Esophagus squamous epithelium (tissue), 5 donors: ENCODE measurements around the gene NEDD4L. TPM values are rescaled to one million over a fixed set of nuclear protein-coding genes. Genes with fewer than 3 reads are reported as not detected.
A peak's percentile ranks its signal among the peaks of the same experiment; 100 is the strongest.

Experiments
- DNase-seq: peaks from one replicate; lab custom pipeline; 2025; lab: John Stamatoyannopoulos, UW
- H3K27ac ChIP-seq, 4 donors: fragments of 200-600 bp; sonication (generic); one replicate each; pipeline ENCODE4 v1.5.1; 2016 to 2019; ENCODE audit warnings: mild to moderate bottlenecking in 1 of 4
- H3K27me3 ChIP-seq, 4 donors: fragments of 200-600 bp; sonication (generic); 1 replicate in 3 of 4; 2 replicates in 1 of 4; pipeline versions ENCODE4 v1.5.1 to v1.6.0; 2017 to 2021; ENCODE audit warnings: antibody characterized with exemption in 1 of 4
- H3K36me3 ChIP-seq, 3 donors: fragments of 200-600 bp; sonication (generic); one replicate each; pipeline ENCODE4 v1.5.1; 2016 to 2019
- H3K4me1 ChIP-seq, 3 donors: fragments of 200-600 bp; sonication (generic); one replicate each; pipeline ENCODE4 v1.5.1; 2017 to 2019
- H3K4me3 ChIP-seq, 4 donors: fragments of 200-600 bp; sonication (generic); 1 replicate in 3 of 4; 2 replicates in 1 of 4; pipeline ENCODE4 v1.5.1; 2016 to 2019; ENCODE audit warnings: mild to moderate bottlenecking in 2 of 4, moderate library complexity in 1 of 4
- H3K9me3 ChIP-seq, 3 donors: fragments of 200-600 bp; sonication (generic); one replicate each; pipeline ENCODE4 v1.5.1; 2016 to 2019
- POLR2A ChIP-seq, 4 donors: fragments of 450-650 bp; IDR thresholded peaks; one replicate each; pipeline ENCODE4 v1.6.1; 2017; ENCODE audit warnings: antibody characterized with exemption in 4 of 4, mild to moderate bottlenecking in 4 of 4, moderate library complexity in 3 of 4
- WGBS, 2 donors: methylation state at CpG; one replicate each; pipeline ENCODE4 v1.1.5; 2018; 5-methylcytosine and 5-hydroxymethylcytosine counted together
- intact Hi-C: fragments of 100-400 bp; cut with DNase I; formaldehyde crosslinking; loops from one replicate; pipeline ENCODE4 v1.15.0; 2022
- total RNA-seq, 4 donors: library from RNA; depleted of rRNA; stranded (reverse); fragments of >200 nt; gene quantifications; one replicate each; pipeline ENCODE4 v1.1.0, GENCODE V29; 2016
- TF ChIP-seq, protein P1 (sequence below), 6 experiments: fragments of 450-650 bp in 4 of 6; fragments of 200-600 bp in 2 of 6; sonication (generic) in 2 of 6; IDR thresholded peaks; one replicate each; pipeline ENCODE4 v1.5.1; 2016 to 2019; ENCODE audit warnings: antibody characterized with exemption in 6 of 6, mild to moderate bottlenecking in 4 of 6, moderate library complexity in 4 of 6
- donor health status: DM: yes; HTN: yes; CAD: no.

Gene NEDD4L
- total RNA-seq, 4 donors from 2014 or later, result 17.0 to 27.6 (median 21.9) TPM

DNA sequence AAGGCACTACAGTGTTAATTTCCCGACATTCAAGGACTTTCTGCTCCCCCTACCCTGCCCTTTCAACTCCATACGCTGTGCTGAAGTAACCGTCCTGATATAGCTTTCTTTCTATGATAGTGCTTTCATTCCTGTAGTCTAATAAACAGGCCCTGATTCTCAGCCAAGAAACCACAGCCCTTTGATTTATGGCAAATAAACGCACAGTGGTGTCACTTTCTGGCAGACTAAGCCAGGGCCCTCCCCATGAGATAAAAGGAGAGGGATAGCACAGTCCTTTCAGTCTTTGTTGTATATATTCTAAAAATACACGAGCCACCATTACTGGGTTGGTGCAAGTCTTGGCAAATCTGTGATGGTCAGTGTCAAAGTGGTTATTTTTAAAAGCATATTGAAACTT lies 293.7 kb downstream of the NEDD4L start:
- no peak overlapping the region for H3K4me3 ChIP-seq
- H3K36me3 ChIP-seq, result peaks cover 0 to 15% (median 0%) of the 10 kb centered on the region in 3 donors
- 63 to 66% methylated on average over 5 of the region's 5 CpGs for WGBS, 2 donors
- DNase-seq, result no peak
- no peak for TF ChIP-seq POLR2A (IDR thresholded peaks at IDR 0.05)
- TF ChIP-seq, protein P1, sequence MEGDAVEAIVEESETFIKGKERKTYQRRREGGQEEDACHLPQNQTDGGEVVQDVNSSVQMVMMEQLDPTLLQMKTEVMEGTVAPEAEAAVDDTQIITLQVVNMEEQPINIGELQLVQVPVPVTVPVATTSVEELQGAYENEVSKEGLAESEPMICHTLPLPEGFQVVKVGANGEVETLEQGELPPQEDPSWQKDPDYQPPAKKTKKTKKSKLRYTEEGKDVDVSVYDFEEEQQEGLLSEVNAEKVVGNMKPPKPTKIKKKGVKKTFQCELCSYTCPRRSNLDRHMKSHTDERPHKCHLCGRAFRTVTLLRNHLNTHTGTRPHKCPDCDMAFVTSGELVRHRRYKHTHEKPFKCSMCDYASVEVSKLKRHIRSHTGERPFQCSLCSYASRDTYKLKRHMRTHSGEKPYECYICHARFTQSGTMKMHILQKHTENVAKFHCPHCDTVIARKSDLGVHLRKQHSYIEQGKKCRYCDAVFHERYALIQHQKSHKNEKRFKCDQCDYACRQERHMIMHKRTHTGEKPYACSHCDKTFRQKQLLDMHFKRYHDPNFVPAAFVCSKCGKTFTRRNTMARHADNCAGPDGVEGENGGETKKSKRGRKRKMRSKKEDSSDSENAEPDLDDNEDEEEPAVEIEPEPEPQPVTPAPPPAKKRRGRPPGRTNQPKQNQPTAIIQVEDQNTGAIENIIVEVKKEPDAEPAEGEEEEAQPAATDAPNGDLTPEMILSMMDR (IDR thresholded peaks at IDR 0.05), result no peak
- no peaks in the 10 kb centered on the region for H3K27me3 ChIP-seq
- intact Hi-C loops, result no loop called here
- peak overlapping the region in 1 of 4 donors; percentile 56 for H3K27ac ChIP-seq
- H3K4me1 ChIP-seq, result peaks cover 0 to 19% (median 8%) of the 10 kb centered on the region in 3 donors
- no peaks in the 10 kb centered on the region for H3K9me3 ChIP-seq

DNA sequence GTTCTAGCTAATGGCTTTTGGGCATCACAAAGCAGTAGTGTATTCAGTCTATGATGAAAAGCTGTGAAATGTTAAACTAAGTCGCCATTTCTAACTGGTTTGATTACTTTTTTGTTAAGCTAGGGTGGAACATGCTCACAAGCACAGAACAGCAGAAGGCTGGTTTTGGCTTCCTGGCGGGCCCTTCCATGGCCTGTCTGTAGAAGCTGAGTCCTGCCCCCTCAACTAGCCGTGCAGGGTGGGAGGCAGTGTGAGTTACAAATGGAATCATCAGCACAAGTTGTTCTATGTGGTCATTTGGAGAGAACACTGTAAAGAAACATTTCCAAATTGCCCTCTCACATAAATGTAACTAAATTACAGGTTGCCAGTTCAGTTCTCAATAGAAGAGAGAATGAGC lies 294.1 kb downstream of the NEDD4L start:
- TF ChIP-seq POLR2A (IDR thresholded peaks at IDR 0.05), result no peak
- peak overlapping the region in 2 of 4 donors; percentile 29 to 56 for H3K27ac ChIP-seq
- 58 to 88% methylated on average over 2 to 3 of the region's 3 CpGs for WGBS, 2 donors
- no peaks in the 10 kb centered on the region for H3K27me3 ChIP-seq
- peaks cover 0 to 19% (median 0%) of the 10 kb centered on the region in 3 donors for H3K36me3 ChIP-seq
- intact Hi-C loops, result no loop called here
- no peaks in the 10 kb centered on the region for H3K9me3 ChIP-seq
- peaks cover 0 to 19% (median 8%) of the 10 kb centered on the region in 3 donors for H3K4me1 ChIP-seq
- H3K4me3 ChIP-seq, result no peak overlapping the region
- DNase-seq, result no peak

DNA sequence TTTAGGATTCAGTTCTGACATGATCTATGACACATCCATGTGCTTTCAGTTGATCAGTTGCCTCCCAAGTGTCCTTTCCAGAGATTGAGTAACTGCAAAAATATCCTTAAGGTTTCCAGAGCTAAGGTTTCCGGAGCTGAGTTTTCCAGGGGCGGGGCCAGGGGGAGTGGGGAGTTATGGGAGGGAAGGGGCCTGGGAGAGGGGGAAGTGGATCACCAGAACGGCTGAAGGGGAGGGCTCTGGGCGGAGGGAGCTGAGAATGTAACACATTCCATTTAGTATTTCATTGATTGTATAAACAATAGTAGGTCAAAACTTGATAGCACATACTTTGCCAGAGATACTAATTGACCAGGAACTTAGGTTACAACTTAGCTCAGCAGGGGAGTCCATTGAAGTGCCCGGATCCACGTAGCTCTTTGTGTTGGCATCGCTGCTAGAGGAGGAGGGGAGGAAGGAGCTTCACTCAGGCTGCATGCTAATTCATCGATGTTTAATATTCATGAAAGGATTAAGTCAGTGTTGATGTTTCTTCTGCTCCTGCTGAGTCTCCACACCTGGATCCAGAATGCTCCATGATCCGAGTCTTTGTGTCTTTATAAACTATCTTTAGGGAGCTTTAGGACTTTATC lies 295.1 kb downstream of the NEDD4L start:
- no peak for DNase-seq
- H3K36me3 ChIP-seq, result peaks cover 0 to 15% (median 0%) of the 10 kb centered on the region in 3 donors
- no peak overlapping the region for H3K4me3 ChIP-seq
- no peak for TF ChIP-seq POLR2A (IDR thresholded peaks at IDR 0.05)
- TF ChIP-seq, protein P1 (IDR thresholded peaks at IDR 0.05), result no peak
- intact Hi-C loops, result no loop called here
- H3K4me1 ChIP-seq, result peaks cover 0 to 19% (median 8%) of the 10 kb centered on the region in 3 donors
- WGBS, 2 donors, result 51 to 62% methylated on average over 9 of the region's 9 CpGs
- no peaks in the 10 kb centered on the region for H3K9me3 ChIP-seq
- H3K27ac ChIP-seq, result no peak overlapping the region
- no peaks in the 10 kb centered on the region for H3K27me3 ChIP-seq

DNA sequence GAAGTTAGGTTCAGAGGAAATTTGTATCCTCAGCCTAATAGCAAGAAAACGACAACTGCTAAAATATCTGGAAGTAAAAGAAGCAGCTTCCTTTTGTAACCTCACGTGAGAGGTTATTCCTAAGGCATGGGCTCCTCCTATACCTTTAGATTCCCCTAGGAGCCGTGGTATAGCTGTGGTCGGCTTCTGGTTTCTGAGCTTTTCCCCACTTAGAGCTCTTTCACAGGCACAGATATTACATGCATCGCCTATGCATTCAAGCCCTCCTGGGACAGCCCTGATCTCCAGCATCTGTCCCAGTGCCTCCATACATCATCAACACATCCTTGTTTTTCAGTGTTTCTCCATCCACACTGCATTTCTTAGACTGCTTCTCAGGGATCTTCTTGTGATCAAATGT lies 295.9 kb downstream of the NEDD4L start:
- intact Hi-C loops, result no loop called here
- WGBS, 2 donors, result 83 to 94% methylated on average over 5 of the region's 5 CpGs
- no peak for TF ChIP-seq POLR2A (IDR thresholded peaks at IDR 0.05)
- TF ChIP-seq, protein P1 (IDR thresholded peaks at IDR 0.05), result no peak
- H3K9me3 ChIP-seq, result no peaks in the 10 kb centered on the region
- DNase-seq, result no peak
- H3K4me1 ChIP-seq, result peaks cover 0 to 19% (median 8%) of the 10 kb centered on the region in 3 donors
- H3K36me3 ChIP-seq, result peaks cover 0 to 13% (median 0%) of the 10 kb centered on the region in 3 donors
- H3K27me3 ChIP-seq, result no peaks in the 10 kb centered on the region
- H3K27ac ChIP-seq, result no peak overlapping the region
- H3K4me3 ChIP-seq, result no peak overlapping the region

DNA sequence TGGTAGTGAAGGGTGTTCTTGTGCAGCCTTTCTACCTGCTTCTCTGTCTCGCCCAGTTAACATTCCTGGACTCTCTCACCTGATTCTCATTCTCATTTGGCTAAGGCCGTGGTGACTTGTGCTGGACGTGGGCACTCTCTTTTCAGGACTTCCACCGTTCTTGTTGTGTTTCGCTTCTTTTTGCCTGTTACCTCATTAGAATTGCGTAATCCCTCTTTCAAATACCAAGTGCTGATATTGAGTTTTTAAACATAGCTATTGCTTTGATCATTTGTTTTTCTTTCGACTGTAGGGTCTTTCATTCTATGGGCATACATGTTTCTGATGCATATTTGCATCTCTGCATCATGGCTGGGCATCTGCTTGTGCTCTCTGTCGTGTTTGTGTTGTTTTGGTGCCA lies 297.9 kb downstream of the NEDD4L start:
- no peak for DNase-seq
- 72 to 74% methylated on average over 8 of the region's 8 CpGs for WGBS, 2 donors
- H3K9me3 ChIP-seq, result no peaks in the 10 kb centered on the region
- peaks cover 0 to 19% (median 8%) of the 10 kb centered on the region in 3 donors for H3K4me1 ChIP-seq
- H3K36me3 ChIP-seq, result peaks cover 0 to 8% (median 0%) of the 10 kb centered on the region in 3 donors
- H3K4me3 ChIP-seq, result no peak overlapping the region
- intact Hi-C loops, result no loop called here
- no peak overlapping the region for H3K27ac ChIP-seq
- TF ChIP-seq, protein P1 (IDR thresholded peaks at IDR 0.05), result no peak
- no peak for TF ChIP-seq POLR2A (IDR thresholded peaks at IDR 0.05)
- H3K27me3 ChIP-seq, result no peaks in the 10 kb centered on the region
